OCI-LY1 (cell line): ENCODE results near the gene SERINC3.

Experiments used
- H2AFZ ChIP-seq: fragments of 200-600 bp; sonication (generic), shearing (Covaris generic); 2 replicates; pipeline ENCODE4 v1.6.0; 2014; ENCODE audit warnings: antibody characterized with exemption, mild to moderate bottlenecking, low read length
- H3F3A ChIP-seq: fragments of 200-600 bp; sonication (generic), shearing (Covaris generic); 2 replicates; pipeline ENCODE4 v1.6.0; 2014; ENCODE audit warnings: mild to moderate bottlenecking, antibody characterized with exemption, low read length, moderate library complexity; ENCODE audit not compliant: insufficient read depth
- H3K27ac ChIP-seq: fragments of 200-600 bp; sonication (generic); 2 replicates; pipeline ENCODE4 v1.5.1; 2014; ENCODE audit warnings: low read length, mixed run types, mild to moderate bottlenecking, low read depth; ENCODE audit not compliant: poor library complexity, severe bottlenecking
- H3K27me3 ChIP-seq: fragments of 200-600 bp; sonication (generic); 2 replicates; pipeline ENCODE4 v1.6.0; 2014; ENCODE audit warnings: antibody characterized with exemption, mild to moderate bottlenecking, low read length, moderate library complexity; ENCODE audit not compliant: insufficient read depth
- H3K36me3 ChIP-seq: fragments of 200-600 bp; sonication (generic); 2 replicates; pipeline ENCODE4 v1.6.1; 2014; ENCODE audit warnings: mild to moderate bottlenecking, antibody characterized with exemption, low read length, moderate library complexity, mixed read lengths; ENCODE audit not compliant: insufficient read depth
- H3K4me1 ChIP-seq: fragments of 200-600 bp; sonication (generic); 2 replicates; pipeline ENCODE4 v1.5.1; 2014; ENCODE audit warnings: mild to moderate bottlenecking, low read length, moderate library complexity; ENCODE audit not compliant: insufficient read depth, severe bottlenecking
- H3K4me2 ChIP-seq: fragments of 200-600 bp; sonication (generic), shearing (Covaris generic); 2 replicates; pipeline ENCODE4 v1.6.1; 2014; ENCODE audit warnings: low read length
- H3K4me3 ChIP-seq: fragments of 200-600 bp; sonication (generic); 2 replicates; pipeline ENCODE4 v1.5.1; 2014; ENCODE audit warnings: low read length, low read depth, mild to moderate bottlenecking, mixed read lengths; ENCODE audit not compliant: poor library complexity, severe bottlenecking
- H3K79me2 ChIP-seq: fragments of 200-600 bp; shearing (Covaris generic); 2 replicates; pipeline ENCODE4 v1.6.1; 2016; ENCODE audit warnings: mixed run types, low read length, mixed read lengths; ENCODE audit not compliant: insufficient read depth
- H3K9ac ChIP-seq: fragments of 200-600 bp; sonication (generic), shearing (Covaris generic); 2 replicates; pipeline ENCODE4 v1.6.1; 2014; ENCODE audit warnings: mild to moderate bottlenecking, low read length, mixed read lengths
- H3K9me2 ChIP-seq: fragments of 200-600 bp; sonication (generic), shearing (Covaris generic); 2 replicates; pipeline ENCODE4 v1.6.1; 2014; ENCODE audit warnings: low read depth, mild to moderate bottlenecking, low read length, mixed read lengths
- H3K9me3 ChIP-seq: fragments of 200-600 bp; shearing (Covaris generic); 2 replicates; pipeline ENCODE4 v1.6.1; 2014; ENCODE audit warnings: low read length, mixed read lengths
- H4K20me1 ChIP-seq: fragments of 200-600 bp; sonication (generic), shearing (Covaris generic); 2 replicates; pipeline ENCODE4 v1.6.0; 2016; ENCODE audit warnings: mild to moderate bottlenecking, low read length; ENCODE audit not compliant: insufficient read depth
- EZH2 ChIP-seq: fragments of 200-600 bp; sonication (generic), shearing (Covaris generic); IDR thresholded peaks from 2 replicates; pipeline ENCODE4 v1.8.0; 2017; ENCODE audit warnings: borderline replicate concordance, mixed run types, mild to moderate bottlenecking, antibody characterized with exemption, low read length, moderate library complexity, mixed read lengths
- TF ChIP-seq, protein P1 (sequence below): fragments of 200-600 bp; sonication (generic), shearing (Covaris generic); IDR thresholded peaks from 2 replicates; pipeline ENCODE4 v1.5.1; 2017; ENCODE audit warnings: mild to moderate bottlenecking, antibody characterized with exemption, low read length, moderate library complexity, mixed read lengths

The SERINC3 gene

DNA sequence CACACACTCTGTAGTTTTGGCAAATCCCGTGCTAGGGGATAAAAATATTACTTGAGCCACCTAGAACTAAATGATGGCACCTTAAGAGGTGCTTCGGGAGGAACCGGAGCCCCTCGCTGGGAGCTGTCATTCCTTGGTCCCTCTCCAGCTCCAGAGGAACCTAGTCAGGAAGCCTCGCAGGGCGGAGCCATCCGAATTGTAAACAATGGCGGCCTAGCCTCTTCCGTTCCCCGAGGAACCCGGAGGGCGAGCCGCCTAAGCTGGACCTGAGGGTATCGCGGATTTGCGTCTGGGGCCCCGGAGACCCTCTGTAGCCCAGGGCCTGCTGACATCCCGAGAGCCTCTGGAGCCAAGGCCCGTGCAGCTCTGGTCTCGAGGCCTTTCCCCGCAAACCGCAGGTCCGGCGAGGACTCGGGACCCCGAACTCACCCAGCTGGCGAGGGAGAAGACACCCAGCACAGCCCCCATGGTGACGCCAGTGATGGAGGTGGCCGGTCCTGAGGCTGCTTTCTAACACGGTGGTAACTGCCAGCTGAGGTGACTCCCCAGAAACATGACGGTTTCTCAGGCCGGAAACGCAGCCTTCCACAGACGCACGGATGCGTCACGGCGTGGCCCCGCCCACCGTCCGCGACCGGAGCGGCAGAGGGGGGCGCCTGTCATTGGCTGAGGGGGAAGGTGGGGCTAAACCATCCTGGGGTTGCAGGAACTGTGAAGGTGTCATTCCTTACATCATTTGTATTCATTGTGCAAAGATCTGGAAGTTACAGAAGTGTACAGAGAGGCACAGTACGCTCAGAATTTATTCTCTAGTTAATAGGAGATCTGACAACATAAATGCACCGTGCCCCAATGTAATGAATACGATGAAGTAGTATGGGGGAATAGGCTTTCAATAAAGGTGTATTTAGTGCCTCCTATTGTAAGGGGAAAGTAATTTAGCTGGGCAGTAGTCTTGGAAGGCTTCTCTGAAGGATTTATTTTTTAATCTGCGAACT lies at the start of gene SERINC3:
Gene SERINC3, minus strand, starts transcription at position 587 of the 998 bp plus-strand sequence. Its CDS starts 119 bp downstream, at position 468.
- TF ChIP-seq EZH2 = no peak
- TF ChIP-seq, protein P1, sequence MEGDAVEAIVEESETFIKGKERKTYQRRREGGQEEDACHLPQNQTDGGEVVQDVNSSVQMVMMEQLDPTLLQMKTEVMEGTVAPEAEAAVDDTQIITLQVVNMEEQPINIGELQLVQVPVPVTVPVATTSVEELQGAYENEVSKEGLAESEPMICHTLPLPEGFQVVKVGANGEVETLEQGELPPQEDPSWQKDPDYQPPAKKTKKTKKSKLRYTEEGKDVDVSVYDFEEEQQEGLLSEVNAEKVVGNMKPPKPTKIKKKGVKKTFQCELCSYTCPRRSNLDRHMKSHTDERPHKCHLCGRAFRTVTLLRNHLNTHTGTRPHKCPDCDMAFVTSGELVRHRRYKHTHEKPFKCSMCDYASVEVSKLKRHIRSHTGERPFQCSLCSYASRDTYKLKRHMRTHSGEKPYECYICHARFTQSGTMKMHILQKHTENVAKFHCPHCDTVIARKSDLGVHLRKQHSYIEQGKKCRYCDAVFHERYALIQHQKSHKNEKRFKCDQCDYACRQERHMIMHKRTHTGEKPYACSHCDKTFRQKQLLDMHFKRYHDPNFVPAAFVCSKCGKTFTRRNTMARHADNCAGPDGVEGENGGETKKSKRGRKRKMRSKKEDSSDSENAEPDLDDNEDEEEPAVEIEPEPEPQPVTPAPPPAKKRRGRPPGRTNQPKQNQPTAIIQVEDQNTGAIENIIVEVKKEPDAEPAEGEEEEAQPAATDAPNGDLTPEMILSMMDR = peak; percentile 67
- H3K4me1 ChIP-seq = peaks cover 34% of the 10 kb centered on the region

DNA sequence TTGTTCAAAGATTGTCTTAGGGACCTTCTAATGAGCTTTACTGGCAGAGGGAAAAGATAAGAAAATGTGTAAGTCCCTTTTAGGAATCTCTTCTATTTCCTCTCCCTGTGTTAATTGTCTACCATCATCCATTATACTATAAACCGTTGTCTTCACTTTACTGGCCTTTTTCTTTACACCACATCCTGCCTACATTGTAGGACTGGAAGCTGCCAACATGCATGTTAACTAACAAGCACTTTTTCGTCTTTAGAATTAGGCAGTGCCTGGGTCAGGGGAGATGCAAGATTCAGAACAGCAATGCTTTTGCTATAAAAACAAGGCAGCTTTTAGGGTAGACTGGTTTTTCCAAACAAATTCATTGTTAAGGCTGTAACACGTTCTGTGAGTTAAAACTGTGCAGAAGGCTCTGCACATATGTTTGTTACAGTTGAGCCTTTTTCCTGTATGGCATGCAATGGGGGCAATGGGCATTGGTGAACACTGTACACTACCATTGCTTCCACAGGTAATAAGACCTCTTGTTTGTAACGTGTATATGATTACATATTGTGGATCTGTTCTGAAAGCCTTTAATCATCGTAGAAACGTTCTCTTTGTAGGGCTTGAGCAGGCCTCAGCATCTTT lies 49.6 kb upstream of the SERINC3 start:
- Histone ChIP-seq H3K9me2 (no peaks in the 10 kb centered on the region), H3K27me3 (no peaks in the 10 kb centered on the region), H3K36me3 (no peaks in the 10 kb centered on the region), H3K4me1 (peaks cover 47% of the 10 kb centered on the region), H3F3A (no peaks in the 10 kb centered on the region), H2AFZ (no peak overlapping the region), H3K4me2 (no peak overlapping the region), H3K9me3 (no peaks in the 10 kb centered on the region), H4K20me1 (no peaks in the 10 kb centered on the region), H3K9ac (no peak overlapping the region), H3K4me3 (no peak overlapping the region), H3K27ac (peak overlapping the region; percentile 44), H3K79me2 (no peaks in the 10 kb centered on the region)
- TF ChIP-seq, protein P1 = no peak
- no peak for TF ChIP-seq EZH2

More for the DNA sequence above, at the start of gene SERINC3:
- peak within 1 kb of the TSS; percentile 97 for H3K4me2 ChIP-seq
- H3K27ac ChIP-seq = peak within 1 kb of the TSS; percentile 72
- H3K36me3 ChIP-seq = peaks cover 3% of the 10 kb centered on the region; the same call in 1 of the 2 replicates
- no peaks in the 10 kb centered on the region for H3F3A ChIP-seq
- peaks cover 48% of the 10 kb centered on the region for H3K79me2 ChIP-seq
- no peaks in the 10 kb centered on the region for H3K9me2 ChIP-seq
- H3K9me3 ChIP-seq = no peaks in the 10 kb centered on the region
- H3K9ac ChIP-seq = peak within 1 kb of the TSS; percentile 91
- H3K27me3 ChIP-seq = no peaks in the 10 kb centered on the region
- H2AFZ ChIP-seq = peak within 1 kb of the TSS; percentile 93
- H4K20me1 ChIP-seq = no peaks in the 10 kb centered on the region
- H3K4me3 ChIP-seq = peak within 1 kb of the TSS; percentile 97

DNA sequence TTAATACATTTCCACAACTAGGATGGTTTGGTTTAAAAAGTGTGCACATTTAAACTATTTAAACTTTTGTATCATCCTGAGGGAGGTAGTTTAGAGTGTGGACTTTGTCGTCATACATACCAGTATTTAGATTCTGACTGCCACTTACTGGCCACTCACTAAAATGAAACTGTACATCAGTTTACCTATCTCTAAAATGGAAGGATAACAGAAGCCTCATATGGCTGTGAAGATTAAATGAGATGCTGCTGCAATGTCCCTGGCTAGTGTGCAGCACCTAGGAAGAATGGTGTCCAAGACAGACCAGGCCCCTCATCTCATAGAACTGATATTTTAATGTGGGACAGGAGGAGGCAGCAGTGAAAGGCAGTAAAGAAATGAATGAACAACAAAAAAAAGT lies 48.5 kb upstream of the SERINC3 start:
- Histone ChIP-seq H3K36me3 (no peaks in the 10 kb centered on the region), H3K9ac (no peak overlapping the region), H3K4me1 (peaks cover 36% of the 10 kb centered on the region), H3K4me3 (no peak overlapping the region), H3K27ac (no peak overlapping the region), H2AFZ (no peak overlapping the region), H3K79me2 (no peaks in the 10 kb centered on the region), H3K27me3 (no peaks in the 10 kb centered on the region), H3K9me3 (no peaks in the 10 kb centered on the region), H4K20me1 (no peaks in the 10 kb centered on the region), H3K9me2 (no peaks in the 10 kb centered on the region), H3F3A (no peaks in the 10 kb centered on the region), H3K4me2 (no peak overlapping the region)
- TF ChIP-seq EZH2 = no peak
- TF ChIP-seq, protein P1 = peak; percentile 24; the same call in 1 of the 2 replicates
